ENCODE results near the gene MDH1.

The MDH1 gene

GRCh38 chr2:63614983-63615945, 26.5 kb downstream of the MDH1 start:
- CTCF ChIA-PET: no interaction called here
- TF ChIP-seq, protein P1, sequence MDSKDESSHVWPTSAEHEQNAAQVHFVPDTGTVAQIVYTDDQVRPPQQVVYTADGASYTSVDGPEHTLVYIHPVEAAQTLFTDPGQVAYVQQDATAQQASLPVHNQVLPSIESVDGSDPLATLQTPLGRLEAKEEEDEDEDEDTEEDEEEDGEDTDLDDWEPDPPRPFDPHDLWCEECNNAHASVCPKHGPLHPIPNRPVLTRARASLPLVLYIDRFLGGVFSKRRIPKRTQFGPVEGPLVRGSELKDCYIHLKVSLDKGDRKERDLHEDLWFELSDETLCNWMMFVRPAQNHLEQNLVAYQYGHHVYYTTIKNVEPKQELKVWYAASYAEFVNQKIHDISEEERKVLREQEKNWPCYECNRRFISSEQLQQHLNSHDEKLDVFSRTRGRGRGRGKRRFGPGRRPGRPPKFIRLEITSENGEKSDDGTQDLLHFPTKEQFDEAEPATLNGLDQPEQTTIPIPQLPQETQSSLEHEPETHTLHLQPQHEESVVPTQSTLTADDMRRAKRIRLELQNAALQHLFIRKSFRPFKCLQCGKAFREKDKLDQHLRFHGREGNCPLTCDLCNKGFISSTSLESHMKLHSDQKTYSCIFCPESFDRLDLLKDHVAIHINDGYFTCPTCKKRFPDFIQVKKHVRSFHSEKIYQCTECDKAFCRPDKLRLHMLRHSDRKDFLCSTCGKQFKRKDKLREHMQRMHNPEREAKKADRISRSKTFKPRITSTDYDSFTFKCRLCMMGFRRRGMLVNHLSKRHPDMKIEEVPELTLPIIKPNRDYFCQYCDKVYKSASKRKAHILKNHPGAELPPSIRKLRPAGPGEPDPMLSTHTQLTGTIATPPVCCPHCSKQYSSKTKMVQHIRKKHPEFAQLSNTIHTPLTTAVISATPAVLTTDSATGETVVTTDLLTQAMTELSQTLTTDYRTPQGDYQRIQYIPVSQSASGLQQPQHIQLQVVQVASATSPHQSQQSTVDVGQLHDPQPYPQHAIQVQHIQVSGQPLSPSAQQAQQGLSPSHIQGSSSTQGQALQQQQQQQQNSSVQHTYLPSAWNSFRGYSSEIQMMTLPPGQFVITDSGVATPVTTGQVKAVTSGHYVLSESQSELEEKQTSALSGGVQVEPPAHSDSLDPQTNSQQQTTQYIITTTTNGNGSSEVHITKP (tag by site-specific recombination; IDR thresholded peaks at IDR 0.05): 0 out of 2 replicates have a peak, but pooled peaks have one; percentile 12
- TF ChIP-seq ZBTB17 (tag by site-specific recombination; IDR thresholded peaks at IDR 0.05): no peak
- Histone ChIP-seq H3K9me3 (ENCODE audit: control insufficient read depth, insufficient read depth, low read depth, low read length) (no peaks in the 10 kb centered on the region), H3K4me3 (ENCODE audit: low read depth, low read length) (no peak overlapping the region), H3K4me1 (ENCODE audit: control insufficient read depth, insufficient read depth, low read length) (no peaks in the 10 kb centered on the region), H3K27ac (ENCODE audit: extremely low read depth, low read depth, low read length) (no peak overlapping the region), H3K36me3 (ENCODE audit: control insufficient read depth in 2 of 2, insufficient read depth in 1 of 2, low read length in 2 of 2) (no peaks in the 10 kb centered on the region)
- POLR2A ChIA-PET: interaction anchor here (1.7 kb wide), 1 partner anchor 27 kb away, joined by 10 read pairs; the partner anchor contains the start of genes MDH1 and WDPCP

GRCh38 chr2:63617366-63617765, 28.6 kb downstream of the MDH1 start:
- ChIA-PET POLR2A (no interaction called here), CTCF (no interaction called here)
- no peaks in the 10 kb centered on the region for H3K4me1 ChIP-seq (ENCODE audit: control insufficient read depth, insufficient read depth, low read length)
- H3K27ac ChIP-seq (ENCODE audit: extremely low read depth, low read depth, low read length): no peak overlapping the region
- H3K36me3 ChIP-seq (ENCODE audit: control insufficient read depth in 2 of 2, insufficient read depth in 1 of 2, low read length in 2 of 2): no peaks in the 10 kb centered on the region
- no peak overlapping the region for H3K4me3 ChIP-seq (ENCODE audit: low read depth, low read length)
- no peak for TF ChIP-seq ZNF518A (tag by site-specific recombination; conservative IDR thresholded peaks at IDR 0.05; ENCODE audit: low read depth)
- no peak for TF ChIP-seq ZNF140 (tag by site-specific recombination; IDR thresholded peaks at IDR 0.05)
- TF ChIP-seq ZNF211 (tag by site-specific recombination; IDR thresholded peaks at IDR 0.05; ENCODE audit: low read depth): no peak
- no peaks in the 10 kb centered on the region for H3K9me3 ChIP-seq (ENCODE audit: control insufficient read depth, insufficient read depth, low read depth, low read length)

- no peaks in the 10 kb centered on the region for H3K4me1 ChIP-seq (ENCODE audit: control insufficient read depth, insufficient read depth, low read length)
- H3K36me3 ChIP-seq (ENCODE audit: control insufficient read depth in 2 of 2, insufficient read depth in 1 of 2, low read length in 2 of 2): no peaks in the 10 kb centered on the region
- H3K27ac ChIP-seq (ENCODE audit: extremely low read depth, low read depth, low read length): no peak overlapping the region
- ChIA-PET CTCF (no interaction called here), POLR2A (interaction anchor here (1.1 kb wide), 1 partner anchor 31 kb away, joined by 3 read pairs; the partner anchor contains the start of gene WDPCP)
- H3K4me3 ChIP-seq (ENCODE audit: low read depth, low read length): no peak overlapping the region
- H3K9me3 ChIP-seq (ENCODE audit: control insufficient read depth, insufficient read depth, low read depth, low read length): no peaks in the 10 kb centered on the region
- no peak for TF ChIP-seq ZNF624 (tag by site-specific recombination; IDR thresholded peaks at IDR 0.05)
- TF ChIP-seq MZF1 (tag by site-specific recombination; IDR thresholded peaks at IDR 0.05; ENCODE audit: borderline replicate concordance): no peak
- no peak for TF ChIP-seq ZSCAN23 (tag by site-specific recombination; IDR thresholded peaks at IDR 0.05)
- no peak for TF ChIP-seq ZNF214 (tag by site-specific recombination; IDR thresholded peaks at IDR 0.05; ENCODE audit: borderline replicate concordance)
- no peak for TF ChIP-seq ZNF157 (tag by site-specific recombination; IDR thresholded peaks at IDR 0.05)
- no peak for TF ChIP-seq ZNF112 (tag by site-specific recombination; IDR thresholded peaks at IDR 0.05)
- TF ChIP-seq ZNF792 (tag by site-specific recombination; IDR thresholded peaks at IDR 0.05): no peak
- TF ChIP-seq ZBTB11 (tag by site-specific recombination; conservative IDR thresholded peaks at IDR 0.05; ENCODE audit: low read depth): no peak
- TF ChIP-seq ZSCAN30 (tag by site-specific recombination; IDR thresholded peaks at IDR 0.05): no peak
Observed at GRCh38 chr2:63619328-63619727, 30.6 kb downstream of the MDH1 start.

Measured in HEK293 (cell line).